ENCODE data around the gene TEAD2. TPM values are rescaled to one million over a fixed set of nuclear protein-coding genes. Genes with fewer than 3 reads are reported as not detected.
A peak's percentile ranks its signal among the peaks of the same experiment; 100 is the strongest.

The TEAD2 gene
- total and polyA plus RNA-seq, 10 of the 15 experiments (the other 5 are each of a cell fraction or from before 2014, with no cell fraction given), result 0.04 to 0.26 (median 0.11) TPM; not detected in 3

- no peak overlapping the region; the same call in 1 of the 2 replicates for H3K4me3 ChIP-seq
- H3K9me3 ChIP-seq (replicated peaks; ENCODE audit: control insufficient read depth, insufficient read depth, low read length), result no peaks in the 10 kb centered on the region
- BruUV-seq (replicated peaks), result no TSS peak
- POLR2A ChIA-PET, result interaction anchor here (0.6 to 0.9 kb wide), 2 partner anchors 10 to 133 kb away, joined by 3 read pairs; no protein-coding TSS in a partner anchor
- TF ChIP-seq HDGF (IDR thresholded peaks at IDR 0.05) (peak; percentile 69; the same call in 1 of the 2 replicates), POLR2A (IDR thresholded peaks at IDR 0.05; ENCODE audit: low read depth, low read length) (0 out of 2 replicates have a peak, but pooled peaks have one; percentile 15)
- TF ChIP-seq, protein P1, sequence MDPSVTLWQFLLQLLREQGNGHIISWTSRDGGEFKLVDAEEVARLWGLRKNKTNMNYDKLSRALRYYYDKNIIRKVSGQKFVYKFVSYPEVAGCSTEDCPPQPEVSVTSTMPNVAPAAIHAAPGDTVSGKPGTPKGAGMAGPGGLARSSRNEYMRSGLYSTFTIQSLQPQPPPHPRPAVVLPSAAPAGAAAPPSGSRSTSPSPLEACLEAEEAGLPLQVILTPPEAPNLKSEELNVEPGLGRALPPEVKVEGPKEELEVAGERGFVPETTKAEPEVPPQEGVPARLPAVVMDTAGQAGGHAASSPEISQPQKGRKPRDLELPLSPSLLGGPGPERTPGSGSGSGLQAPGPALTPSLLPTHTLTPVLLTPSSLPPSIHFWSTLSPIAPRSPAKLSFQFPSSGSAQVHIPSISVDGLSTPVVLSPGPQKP (IDR thresholded peaks at IDR 0.05; ENCODE audit: low read depth, low read length), result no peak
- H4K20me1 ChIP-seq (ENCODE audit: control insufficient read depth, insufficient read depth), result no peaks in the 10 kb centered on the region
- H3K4me2 ChIP-seq (ENCODE audit: control insufficient read depth, insufficient read depth), result peak overlapping the region; percentile 99
- no peak for FAIRE-seq
- peaks cover 0 to 3% of the 10 kb centered on the region in 2 experiments; a peak in 1 of 4 replicates for H3K36me3 ChIP-seq (ENCODE audit: control insufficient read depth in 2 of 2, insufficient read depth in 2 of 2, low read length in 1 of 2)
- peaks cover 43% of the 10 kb centered on the region for H3K79me2 ChIP-seq (ENCODE audit: control insufficient read depth, insufficient read depth, low read length)
- no peak overlapping the region for H3K27ac ChIP-seq (ENCODE audit: control insufficient read depth, insufficient read depth)
- SMC1A ChIA-PET (ENCODE audit: uncharacterized antibody, unreplicated experiment), result interaction anchor here (0.5 to 1.4 kb wide), 2 partner anchors 23 to 43 kb away, joined by 3 read pairs; no protein-coding TSS in a partner anchor
- no peak overlapping the region for H3K9ac ChIP-seq (ENCODE audit: control insufficient read depth, insufficient read depth, low read length)
- H3K4me1 ChIP-seq (ENCODE audit: control insufficient read depth, insufficient read depth, low read length), result peaks cover 47% of the 10 kb centered on the region
- intact Hi-C loops (cut with micrococcal nuclease; ENCODE audit: unreplicated experiment), result no loop called here
- no peaks in the 10 kb centered on the region for H3K27me3 ChIP-seq (replicated peaks in 1 of 2; ENCODE audit: control insufficient read depth in 2 of 2, insufficient read depth in 2 of 2, low read length in 1 of 2)
- no peak for DNase-seq (ENCODE audit: low read depth, low spot score)
- CTCF ChIA-PET, result interaction anchor here (2.6 kb wide), 1 partner anchor 10 kb away, joined by 15 read pairs; no protein-coding TSS in a partner anchor
- RAD21 ChIA-PET (ENCODE audit: unreplicated experiment), result interaction anchor here (1.5 kb wide), 1 partner anchor 112 kb away, joined by 4 read pairs; no protein-coding TSS in a partner anchor
- in situ Hi-C loops (cut with MboI), result no loop called here
- WGBS (ENCODE audit: insufficient coverage, insufficient replicate concordance, low lambda C conversion rate, missing lambda C conversion rate), result 97% methylated on average over 29 of the region's 34 CpGs
- H2AFZ ChIP-seq (ENCODE audit: control insufficient read depth, low read depth, low read length), result no peak overlapping the region
- no peak for ATAC-seq
These were observed 24.1 kb downstream of the TEAD2 start for GRCh38 chr19:49338023-49338677.
